Heart left ventricle (tissue), 13 donors: Measurements from ENCODE around the gene MMP24.

Experiments used
- POLR2A ChIP-seq, 2 donors: fragments of 450-650 bp; IDR thresholded peaks; one replicate each; pipeline ENCODE4 v1.6.1; 2017; ENCODE audit warnings: antibody characterized with exemption in 2 of 2, mild to moderate bottlenecking in 2 of 2, moderate library complexity in 2 of 2
- TF ChIP-seq, protein P1 (sequence below), 12 donors: fragments of 200-600 bp; sonication (generic) in 4 of 12; IDR thresholded peaks; one replicate each; pipeline versions ENCODE4 v1.5.0 to v1.8.0; 2018 to 2022; ENCODE audit warnings: antibody characterized with exemption in 12 of 12, mild to moderate bottlenecking in 5 of 12
- donor health status: ischemic (EF 13 %, LVEDD 7.1; RV severe dilation, severe dysfunction).
- donor health status: DM: no; HTN: yes; CAD: no.
- donor health status: DM: no; HTN: no; CAD: no.
- donor health status: ischemic (EF 25% LVEDD 6.9; RV normal size, moderate dysfunction).
- donor health status: ischemic (EF 25% LVEDD 5.7; RV mildly dilated, moderate dysfunction).
- donor health status: ischemic (EF 35%, LVEDD 5.7; RV mildly dilated, moderate dysfunction).
- donor health status: nonischemic (EF 11% LVEDD 7.7; RV severe dilation, severe dysfunction).
- donor health status: DM: yes; HTN: yes; CAD: no.
- donor health status: PGD.
- donor health status: ischemic (EF 29% LVEDD 5.4; RV normal size, mild dysfunction).
- donor health status: nonischemic (EF 23%, LVEDD 6.1; RV moderate dilation, normal function).

DNA sequence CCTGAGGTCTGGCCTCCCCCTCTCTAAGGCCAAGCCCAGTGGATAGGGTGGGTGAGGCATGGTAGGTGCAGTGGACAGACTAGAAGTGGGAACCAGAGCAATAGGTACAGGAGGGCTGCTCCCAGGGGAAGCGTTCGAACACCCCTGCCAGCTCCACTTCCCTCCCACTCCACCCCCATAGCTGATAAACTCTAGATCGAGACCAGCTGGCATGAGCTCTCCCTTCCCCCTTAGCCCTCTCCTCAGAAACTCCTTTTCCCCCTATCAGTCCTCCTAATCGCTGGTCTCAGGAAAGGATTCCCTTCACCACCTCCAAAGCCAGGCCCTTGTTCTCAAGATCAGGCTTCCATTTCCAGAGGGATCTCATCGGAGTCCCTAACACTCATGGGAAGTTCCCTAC is 71.8 kb downstream of the MMP24 start:
- TF ChIP-seq, protein P1, sequence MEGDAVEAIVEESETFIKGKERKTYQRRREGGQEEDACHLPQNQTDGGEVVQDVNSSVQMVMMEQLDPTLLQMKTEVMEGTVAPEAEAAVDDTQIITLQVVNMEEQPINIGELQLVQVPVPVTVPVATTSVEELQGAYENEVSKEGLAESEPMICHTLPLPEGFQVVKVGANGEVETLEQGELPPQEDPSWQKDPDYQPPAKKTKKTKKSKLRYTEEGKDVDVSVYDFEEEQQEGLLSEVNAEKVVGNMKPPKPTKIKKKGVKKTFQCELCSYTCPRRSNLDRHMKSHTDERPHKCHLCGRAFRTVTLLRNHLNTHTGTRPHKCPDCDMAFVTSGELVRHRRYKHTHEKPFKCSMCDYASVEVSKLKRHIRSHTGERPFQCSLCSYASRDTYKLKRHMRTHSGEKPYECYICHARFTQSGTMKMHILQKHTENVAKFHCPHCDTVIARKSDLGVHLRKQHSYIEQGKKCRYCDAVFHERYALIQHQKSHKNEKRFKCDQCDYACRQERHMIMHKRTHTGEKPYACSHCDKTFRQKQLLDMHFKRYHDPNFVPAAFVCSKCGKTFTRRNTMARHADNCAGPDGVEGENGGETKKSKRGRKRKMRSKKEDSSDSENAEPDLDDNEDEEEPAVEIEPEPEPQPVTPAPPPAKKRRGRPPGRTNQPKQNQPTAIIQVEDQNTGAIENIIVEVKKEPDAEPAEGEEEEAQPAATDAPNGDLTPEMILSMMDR (IDR thresholded peaks at IDR 0.05), result no peak
- TF ChIP-seq POLR2A (IDR thresholded peaks at IDR 0.05), result no peak
